Left ventricle myocardium inferior (tissue), 1 donor: ENCODE measurements around the gene SEPHS2. TPM values are rescaled to one million over a fixed set of nuclear protein-coding genes. Genes with fewer than 3 reads are reported as not detected.
"Not testable (repeated sequence)": the region's sequence is repeated elsewhere in the genome, so short reads cannot be mapped to it uniquely, and the experiment has no call there.

Experiments used
- DNase-seq: peaks from one replicate; pipeline ENCODE4 v3.0.0-alpha.2; 2020
- H3K27ac ChIP-seq: fragments of 200-600 bp; replicated peaks from 2 replicates; pipeline ENCODE4 v1.8.0; 2021
- H3K27me3 ChIP-seq: fragments of 200-600 bp; 2 replicates; pipeline ENCODE4 v1.8.0; 2021; ENCODE audit warnings: low read depth
- H3K36me3 ChIP-seq: fragments of 200-600 bp; 2 replicates; pipeline ENCODE4 v1.8.0; 2021
- H3K4me1 ChIP-seq: fragments of 200-600 bp; 2 replicates; pipeline ENCODE4 v1.8.0; 2021
- H3K4me3 ChIP-seq: fragments of 200-600 bp; 2 replicates; pipeline ENCODE4 v1.8.0; 2021; ENCODE audit warnings: mild to moderate bottlenecking, moderate library complexity
- H3K9me3 ChIP-seq: fragments of 200-600 bp; replicated peaks from 2 replicates; pipeline ENCODE4 v1.8.0; 2021
- CTCF ChIP-seq: fragments of 200-600 bp; IDR thresholded peaks from 2 replicates; pipeline ENCODE4 v1.8.0; 2021; ENCODE audit warnings: antibody characterized with exemption, mild to moderate bottlenecking, borderline replicate concordance
- intact Hi-C: fragments of 100-400 bp; cut with micrococcal nuclease; formaldehyde crosslinking; loops from one replicate; pipeline ENCODE4 v1.11.0; 2022
- total RNA-seq: library from RNA; stranded (reverse); fragmentation: NEBNext Ultra II Directional; extraction: Animal tissue kit (Norgen Biotek cat#: 25700); gene quantifications from one replicate; pipeline ENCODE4 v1.2.1, GENCODE V29; 2021
- donor health status: DM: no; HTN: yes; CAD: no; lungs with severe emphysema.

The SEPHS2 gene
- total RNA-seq, 1 donor from 2014 or later, result 29.8 TPM

GRCh38 chr16:30459456-30459855 lies 13.8 kb upstream of the SEPHS2 start:
- Histone ChIP-seq H3K9me3 (no peaks in the 10 kb centered on the region), H3K4me1 (no peaks in the 10 kb centered on the region), H3K27me3 (no peaks in the 10 kb centered on the region), H3K36me3 (no peaks in the 10 kb centered on the region), H3K4me3 (no peak overlapping the region), H3K27ac (no peak overlapping the region)
- intact Hi-C loops, result no loop called here
- TF ChIP-seq CTCF, result no peak
- DNase-seq, result no peak

GRCh38 chr16:30458561-30459394 lies 13.1 kb upstream of the SEPHS2 start:
- H3K36me3 ChIP-seq, result no peaks in the 10 kb centered on the region
- no peak overlapping the region for H3K4me3 ChIP-seq
- H3K27me3 ChIP-seq, result no peaks in the 10 kb centered on the region
- no peaks in the 10 kb centered on the region for H3K9me3 ChIP-seq
- intact Hi-C loops, result no loop called here
- TF ChIP-seq CTCF, result no peak
- DNase-seq, result peak; percentile 38
- no peak overlapping the region for H3K27ac ChIP-seq
- H3K4me1 ChIP-seq, result no peaks in the 10 kb centered on the region

GRCh38 chr16:30457743-30458560 lies 12.3 kb upstream of the SEPHS2 start:
- Histone ChIP-seq H3K27ac (no peak overlapping the region), H3K36me3 (no peaks in the 10 kb centered on the region), H3K9me3 (no peaks in the 10 kb centered on the region), H3K4me3 (no peak overlapping the region), H3K4me1 (no peaks in the 10 kb centered on the region), H3K27me3 (no peaks in the 10 kb centered on the region)
- no peak for TF ChIP-seq CTCF
- no peak for DNase-seq
- intact Hi-C loops, result no loop called here

- no peaks in the 10 kb centered on the region for H3K4me1 ChIP-seq
- no peaks in the 10 kb centered on the region for H3K9me3 ChIP-seq
- TF ChIP-seq CTCF, result no peak
- no peak overlapping the region for H3K4me3 ChIP-seq
- H3K27me3 ChIP-seq, result no peaks in the 10 kb centered on the region
- no peaks in the 10 kb centered on the region for H3K36me3 ChIP-seq
- H3K27ac ChIP-seq, result no peak overlapping the region
- no peak for DNase-seq
- intact Hi-C loops, result no loop called here
Observed at GRCh38 chr16:30457256-30457655, 11.6 kb upstream of the SEPHS2 start.

- no peaks in the 10 kb centered on the region for H3K36me3 ChIP-seq
- no peaks in the 10 kb centered on the region for H3K9me3 ChIP-seq
- H3K27me3 ChIP-seq, result no peaks in the 10 kb centered on the region
- no peak for DNase-seq
- TF ChIP-seq CTCF, result no peak
- intact Hi-C loops, result no loop called here
- H3K4me3 ChIP-seq, result no peak overlapping the region
- H3K27ac ChIP-seq, result no peak overlapping the region
- H3K4me1 ChIP-seq, result no peaks in the 10 kb centered on the region
Observed at GRCh38 chr16:30456302-30456701, 10.6 kb upstream of the SEPHS2 start.

GRCh38 chr16:30452709-30453580 lies 7.3 kb upstream of the SEPHS2 start:
- H3K4me3 ChIP-seq, H3K4me1 ChIP-seq, intact Hi-C loops, H3K27ac ChIP-seq, H3K9me3 ChIP-seq, H3K36me3 ChIP-seq, H3K27me3 ChIP-seq, DNase-seq: not testable (repeated sequence)
